ENCODE results near the gene APP.

DNA sequence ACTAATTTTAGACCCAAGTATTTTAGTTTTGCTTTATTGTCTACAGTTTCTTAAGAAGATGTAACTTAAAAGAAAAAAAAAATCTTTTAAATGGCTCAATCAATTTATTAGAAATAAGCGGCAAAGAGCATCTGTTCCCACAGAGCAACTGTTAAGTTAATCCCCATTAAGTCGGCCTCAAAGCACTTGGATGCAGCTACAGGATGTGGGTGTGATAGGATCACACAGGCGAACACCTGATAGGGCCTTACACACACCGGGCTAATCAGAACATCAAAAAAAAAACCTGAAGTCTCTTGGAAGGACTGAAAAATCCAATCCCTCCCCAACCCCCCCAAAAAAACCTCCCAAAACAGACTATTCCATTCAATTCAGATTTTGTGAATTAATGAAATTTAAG lies 23.0 kb downstream of the APP start:
- no peak for TF ChIP-seq EZH2 (IDR thresholded peaks at IDR 0.05; ENCODE audit: borderline replicate concordance, low read depth, low read length, severe bottlenecking)
- TF ChIP-seq, protein P1, sequence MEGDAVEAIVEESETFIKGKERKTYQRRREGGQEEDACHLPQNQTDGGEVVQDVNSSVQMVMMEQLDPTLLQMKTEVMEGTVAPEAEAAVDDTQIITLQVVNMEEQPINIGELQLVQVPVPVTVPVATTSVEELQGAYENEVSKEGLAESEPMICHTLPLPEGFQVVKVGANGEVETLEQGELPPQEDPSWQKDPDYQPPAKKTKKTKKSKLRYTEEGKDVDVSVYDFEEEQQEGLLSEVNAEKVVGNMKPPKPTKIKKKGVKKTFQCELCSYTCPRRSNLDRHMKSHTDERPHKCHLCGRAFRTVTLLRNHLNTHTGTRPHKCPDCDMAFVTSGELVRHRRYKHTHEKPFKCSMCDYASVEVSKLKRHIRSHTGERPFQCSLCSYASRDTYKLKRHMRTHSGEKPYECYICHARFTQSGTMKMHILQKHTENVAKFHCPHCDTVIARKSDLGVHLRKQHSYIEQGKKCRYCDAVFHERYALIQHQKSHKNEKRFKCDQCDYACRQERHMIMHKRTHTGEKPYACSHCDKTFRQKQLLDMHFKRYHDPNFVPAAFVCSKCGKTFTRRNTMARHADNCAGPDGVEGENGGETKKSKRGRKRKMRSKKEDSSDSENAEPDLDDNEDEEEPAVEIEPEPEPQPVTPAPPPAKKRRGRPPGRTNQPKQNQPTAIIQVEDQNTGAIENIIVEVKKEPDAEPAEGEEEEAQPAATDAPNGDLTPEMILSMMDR (IDR thresholded peaks at IDR 0.05; ENCODE audit: borderline replicate concordance, extremely low read depth, low read length, poor library complexity, severe bottlenecking) = no peak
